ENCODE measurements around the gene THYN1. TPM values are rescaled to one million over a fixed set of nuclear protein-coding genes. Genes with fewer than 3 reads are reported as not detected.

Gene THYN1
- total RNA-seq, 1 experiment from 2014 or later, result 30.0 TPM

GRCh38 chr11:134267966-134268365 is 14.8 kb upstream of the THYN1 start:
- Histone ChIP-seq H3K4me1 (ENCODE audit: low read length) (no peaks in the 10 kb centered on the region), H3K79me2 (ENCODE audit: low read length) (no peaks in the 10 kb centered on the region), H3K27ac (ENCODE audit: low read length) (no peak overlapping the region), H4K20me1 (ENCODE audit: insufficient read depth, low read depth, low read length) (no peaks in the 10 kb centered on the region), H3K27me3 (ENCODE audit: low read length) (no peaks in the 10 kb centered on the region), H3K4me3 (ENCODE audit: low read length) (no peak overlapping the region), H3K9me2 (replicated peaks; ENCODE audit: insufficient read depth, low read length) (no peaks in the 10 kb centered on the region), H3K9ac (ENCODE audit: low read length) (no peak overlapping the region), H3K36me3 (ENCODE audit: insufficient read depth, low read length) (no peaks in the 10 kb centered on the region), H2AFZ (ENCODE audit: low read length) (no peak overlapping the region), H3K9me3 (ENCODE audit: low read length) (no peaks in the 10 kb centered on the region), H3K4me2 (ENCODE audit: low read depth, low read length, poor library complexity, severe bottlenecking) (no peak overlapping the region)
- DNase-seq, result no peak

GRCh38 chr11:134267461-134267860 is 14.3 kb upstream of the THYN1 start:
- H3K9ac ChIP-seq (ENCODE audit: low read length), result no peak overlapping the region
- no peaks in the 10 kb centered on the region for H3K36me3 ChIP-seq (ENCODE audit: insufficient read depth, low read length)
- no peaks in the 10 kb centered on the region for H3K9me2 ChIP-seq (replicated peaks; ENCODE audit: insufficient read depth, low read length)
- H3K27ac ChIP-seq (ENCODE audit: low read length), result no peak overlapping the region
- H2AFZ ChIP-seq (ENCODE audit: low read length), result no peak overlapping the region
- no peaks in the 10 kb centered on the region for H3K9me3 ChIP-seq (ENCODE audit: low read length)
- no peaks in the 10 kb centered on the region for H4K20me1 ChIP-seq (ENCODE audit: insufficient read depth, low read depth, low read length)
- no peaks in the 10 kb centered on the region for H3K4me1 ChIP-seq (ENCODE audit: low read length)
- H3K4me3 ChIP-seq (ENCODE audit: low read length), result no peak overlapping the region
- DNase-seq, result no peak
- H3K27me3 ChIP-seq (ENCODE audit: low read length), result no peaks in the 10 kb centered on the region
- H3K4me2 ChIP-seq (ENCODE audit: low read depth, low read length, poor library complexity, severe bottlenecking), result no peak overlapping the region
- H3K79me2 ChIP-seq (ENCODE audit: low read length), result no peaks in the 10 kb centered on the region

DNA sequence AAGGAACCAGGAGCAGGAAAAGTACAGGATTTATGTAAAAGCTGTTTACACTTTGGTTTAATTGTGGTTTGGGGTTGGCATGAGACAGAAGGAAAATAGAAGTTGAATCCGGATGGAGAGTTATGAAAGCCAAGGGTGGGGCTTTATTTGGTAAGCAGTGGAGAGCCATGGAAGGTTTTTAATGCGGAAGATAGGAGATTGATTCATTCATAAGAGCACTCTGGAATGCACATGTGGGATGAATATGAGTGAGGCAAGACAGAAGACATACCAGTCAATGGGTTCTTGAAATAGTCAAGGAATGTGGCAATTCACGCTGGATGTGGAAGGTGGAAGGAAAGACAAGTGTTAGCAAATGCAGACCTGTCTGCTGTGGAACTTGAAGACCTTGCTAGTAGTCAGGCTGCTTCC is 13.7 kb upstream of the THYN1 start:
- Histone ChIP-seq H3K9me2 (replicated peaks; ENCODE audit: insufficient read depth, low read length) (no peaks in the 10 kb centered on the region), H3K4me1 (ENCODE audit: low read length) (no peaks in the 10 kb centered on the region), H3K27me3 (ENCODE audit: low read length) (no peaks in the 10 kb centered on the region), H2AFZ (ENCODE audit: low read length) (no peak overlapping the region), H3K36me3 (ENCODE audit: insufficient read depth, low read length) (no peaks in the 10 kb centered on the region), H3K9ac (ENCODE audit: low read length) (no peak overlapping the region), H3K4me2 (ENCODE audit: low read depth, low read length, poor library complexity, severe bottlenecking) (no peak overlapping the region), H3K4me3 (ENCODE audit: low read length) (no peak overlapping the region), H4K20me1 (ENCODE audit: insufficient read depth, low read depth, low read length) (no peaks in the 10 kb centered on the region), H3K79me2 (ENCODE audit: low read length) (no peaks in the 10 kb centered on the region), H3K27ac (ENCODE audit: low read length) (no peak overlapping the region), H3K9me3 (ENCODE audit: low read length) (no peaks in the 10 kb centered on the region)
- no peak for DNase-seq

DNA sequence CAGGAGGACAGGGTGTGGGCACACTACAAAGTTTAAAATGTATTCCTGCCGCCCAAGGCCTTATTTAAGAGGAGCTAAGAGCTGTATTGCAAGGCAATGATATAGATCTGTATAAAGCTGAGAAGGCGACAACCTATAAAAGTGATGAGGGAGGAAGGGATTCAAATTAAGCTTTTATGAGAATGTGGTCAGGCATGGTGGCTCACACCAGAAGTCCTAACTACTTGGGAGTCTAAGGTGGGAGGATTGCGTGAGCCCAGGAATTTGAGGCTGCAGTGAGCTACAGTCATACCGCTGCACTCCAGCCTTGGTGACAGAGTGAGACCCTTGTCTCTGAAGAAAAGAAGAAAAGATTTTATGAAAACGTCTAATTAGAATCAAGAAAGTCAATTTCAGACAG is 13.3 kb upstream of the THYN1 start:
- Histone ChIP-seq H3K9me2 (replicated peaks; ENCODE audit: insufficient read depth, low read length) (no peaks in the 10 kb centered on the region), H3K9ac (ENCODE audit: low read length) (no peak overlapping the region), H3K4me3 (ENCODE audit: low read length) (no peak overlapping the region), H3K27ac (ENCODE audit: low read length) (no peak overlapping the region), H3K4me2 (ENCODE audit: low read depth, low read length, poor library complexity, severe bottlenecking) (no peak overlapping the region), H3K27me3 (ENCODE audit: low read length) (no peaks in the 10 kb centered on the region), H2AFZ (ENCODE audit: low read length) (no peak overlapping the region), H3K36me3 (ENCODE audit: insufficient read depth, low read length) (no peaks in the 10 kb centered on the region), H3K4me1 (ENCODE audit: low read length) (no peaks in the 10 kb centered on the region), H4K20me1 (ENCODE audit: insufficient read depth, low read depth, low read length) (no peaks in the 10 kb centered on the region), H3K79me2 (ENCODE audit: low read length) (no peaks in the 10 kb centered on the region), H3K9me3 (ENCODE audit: low read length) (no peaks in the 10 kb centered on the region)
- DNase-seq, result no peak

DNA sequence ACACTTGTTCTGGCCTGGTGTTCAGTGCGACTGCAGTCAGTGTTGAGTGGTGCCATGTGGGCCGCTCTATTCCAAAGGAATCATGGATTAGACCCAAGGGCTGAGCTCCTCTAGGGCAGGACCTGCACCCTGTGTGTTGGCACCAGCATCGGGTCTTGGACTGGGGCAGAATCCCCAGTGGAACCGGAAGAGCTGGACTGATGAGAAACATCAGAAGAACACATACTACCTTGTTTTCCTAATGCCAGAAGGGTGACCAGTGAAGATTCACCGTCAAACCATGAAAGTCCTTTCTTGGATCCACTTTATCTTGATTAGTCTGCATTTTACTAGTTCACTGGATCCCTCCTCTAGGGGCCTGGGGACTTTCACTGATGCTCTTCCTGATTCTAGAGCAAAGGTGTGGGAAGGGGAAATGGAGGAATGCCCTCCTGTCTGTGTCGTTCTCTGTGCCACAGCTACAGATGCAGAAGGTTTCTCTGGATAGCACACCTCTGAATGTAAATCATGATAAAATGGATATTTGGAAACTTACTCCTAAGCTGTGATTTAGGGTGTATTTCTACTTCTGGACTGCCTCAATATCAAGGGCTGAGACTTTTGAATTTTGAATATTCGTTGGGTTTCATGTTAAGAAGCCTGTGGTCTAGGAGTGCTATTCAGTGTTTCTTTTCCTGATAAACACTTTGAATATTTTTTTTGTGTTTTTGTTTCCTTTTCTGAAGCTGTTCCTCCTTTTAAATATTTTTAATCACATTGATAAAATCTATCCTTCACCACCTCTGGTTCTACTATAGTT is 12.0 kb upstream of the THYN1 start:
- no peak for DNase-seq
- no peak overlapping the region for H3K9ac ChIP-seq (ENCODE audit: low read length)
- no peaks in the 10 kb centered on the region for H3K9me2 ChIP-seq (replicated peaks; ENCODE audit: insufficient read depth, low read length)
- no peaks in the 10 kb centered on the region for H3K27me3 ChIP-seq (ENCODE audit: low read length)
- no peaks in the 10 kb centered on the region for H3K36me3 ChIP-seq (ENCODE audit: insufficient read depth, low read length)
- H4K20me1 ChIP-seq (ENCODE audit: insufficient read depth, low read depth, low read length), result no peaks in the 10 kb centered on the region
- H3K9me3 ChIP-seq (ENCODE audit: low read length), result no peaks in the 10 kb centered on the region
- no peak overlapping the region for H3K4me3 ChIP-seq (ENCODE audit: low read length)
- H3K79me2 ChIP-seq (ENCODE audit: low read length), result no peaks in the 10 kb centered on the region
- no peak overlapping the region for H3K27ac ChIP-seq (ENCODE audit: low read length)
- no peak overlapping the region for H3K4me2 ChIP-seq (ENCODE audit: low read depth, low read length, poor library complexity, severe bottlenecking)
- H3K4me1 ChIP-seq (ENCODE audit: low read length), result no peaks in the 10 kb centered on the region
- H2AFZ ChIP-seq (ENCODE audit: low read length), result no peak overlapping the region

- no peak overlapping the region for H3K4me2 ChIP-seq (ENCODE audit: low read depth, low read length, poor library complexity, severe bottlenecking)
- no peaks in the 10 kb centered on the region for H3K36me3 ChIP-seq (ENCODE audit: insufficient read depth, low read length)
- no peak overlapping the region for H3K4me3 ChIP-seq (ENCODE audit: low read length)
- no peaks in the 10 kb centered on the region for H3K9me3 ChIP-seq (ENCODE audit: low read length)
- H3K9me2 ChIP-seq (replicated peaks; ENCODE audit: insufficient read depth, low read length), result no peaks in the 10 kb centered on the region
- DNase-seq, result peak; percentile 52
- no peak overlapping the region for H3K27ac ChIP-seq (ENCODE audit: low read length)
- H3K27me3 ChIP-seq (ENCODE audit: low read length), result no peaks in the 10 kb centered on the region
- H2AFZ ChIP-seq (ENCODE audit: low read length), result no peak overlapping the region
- no peaks in the 10 kb centered on the region for H4K20me1 ChIP-seq (ENCODE audit: insufficient read depth, low read depth, low read length)
- no peaks in the 10 kb centered on the region for H3K79me2 ChIP-seq (ENCODE audit: low read length)
- H3K9ac ChIP-seq (ENCODE audit: low read length), result no peak overlapping the region
- no peaks in the 10 kb centered on the region for H3K4me1 ChIP-seq (ENCODE audit: low read length)
Measured at GRCh38 chr11:134261626-134262488, 8.7 kb upstream of the THYN1 start.

DNA sequence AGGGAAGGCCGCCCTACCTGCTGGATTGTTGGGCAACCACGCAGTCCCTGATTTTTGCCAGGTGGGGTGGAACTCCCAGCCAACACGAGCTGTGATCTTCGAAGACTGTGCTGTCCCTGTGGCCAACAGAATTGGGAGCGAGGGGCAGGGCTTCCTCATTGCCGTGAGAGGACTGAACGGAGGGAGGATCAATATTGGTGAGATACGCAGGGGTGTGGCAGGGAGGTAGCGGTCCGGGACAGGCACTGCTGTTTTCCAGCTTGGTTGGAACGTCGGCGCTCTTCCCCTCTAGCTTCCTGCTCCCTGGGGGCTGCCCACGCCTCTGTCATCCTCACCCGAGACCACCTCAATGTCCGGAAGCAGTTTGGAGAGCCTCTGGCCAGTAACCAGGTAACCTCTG is 7.8 kb upstream of the THYN1 start:
- no peak for DNase-seq
- no peaks in the 10 kb centered on the region for H3K79me2 ChIP-seq (ENCODE audit: low read length)
- no peaks in the 10 kb centered on the region for H3K9me2 ChIP-seq (replicated peaks; ENCODE audit: insufficient read depth, low read length)
- no peaks in the 10 kb centered on the region for H3K9me3 ChIP-seq (ENCODE audit: low read length)
- no peak overlapping the region for H3K9ac ChIP-seq (ENCODE audit: low read length)
- H3K27me3 ChIP-seq (ENCODE audit: low read length), result no peaks in the 10 kb centered on the region
- no peaks in the 10 kb centered on the region for H4K20me1 ChIP-seq (ENCODE audit: insufficient read depth, low read depth, low read length)
- no peak overlapping the region for H3K27ac ChIP-seq (ENCODE audit: low read length)
- no peak overlapping the region for H2AFZ ChIP-seq (ENCODE audit: low read length)
- H3K36me3 ChIP-seq (ENCODE audit: insufficient read depth, low read length), result no peaks in the 10 kb centered on the region
- H3K4me3 ChIP-seq (ENCODE audit: low read length), result no peak overlapping the region
- no peak overlapping the region for H3K4me2 ChIP-seq (ENCODE audit: low read depth, low read length, poor library complexity, severe bottlenecking)
- no peaks in the 10 kb centered on the region for H3K4me1 ChIP-seq (ENCODE audit: low read length)

GRCh38 chr11:134260503-134260902 is 7.4 kb upstream of the THYN1 start:
- Histone ChIP-seq H3K4me1 (ENCODE audit: low read length) (no peaks in the 10 kb centered on the region), H4K20me1 (ENCODE audit: insufficient read depth, low read depth, low read length) (no peaks in the 10 kb centered on the region), H3K9me2 (replicated peaks; ENCODE audit: insufficient read depth, low read length) (no peaks in the 10 kb centered on the region), H3K4me2 (ENCODE audit: low read depth, low read length, poor library complexity, severe bottlenecking) (no peak overlapping the region), H3K27me3 (ENCODE audit: low read length) (no peaks in the 10 kb centered on the region), H3K4me3 (ENCODE audit: low read length) (no peak overlapping the region), H3K27ac (ENCODE audit: low read length) (no peak overlapping the region), H3K79me2 (ENCODE audit: low read length) (no peaks in the 10 kb centered on the region), H3K36me3 (ENCODE audit: insufficient read depth, low read length) (no peaks in the 10 kb centered on the region), H3K9ac (ENCODE audit: low read length) (no peak overlapping the region), H2AFZ (ENCODE audit: low read length) (no peak overlapping the region), H3K9me3 (ENCODE audit: low read length) (no peaks in the 10 kb centered on the region)
- no peak for DNase-seq
